Activated CD4-positive, alpha-beta T cell treated with anti-CD3 and anti-CD28 coated beads, Interleukin-2, amount 50 U/mL, for 48 hours (primary cell): ENCODE measurements around the gene CCDC7.
"Not testable (repeated sequence)": the region's sequence is repeated elsewhere in the genome, so short reads cannot be mapped to it uniquely, and the experiment has no call there.

Experiments used
- DNase-seq, 2 experiments: peaks; one replicate each; pipeline ENCODE4 v3.0.0-alpha.2; 2020

The CCDC7 gene

DNA sequence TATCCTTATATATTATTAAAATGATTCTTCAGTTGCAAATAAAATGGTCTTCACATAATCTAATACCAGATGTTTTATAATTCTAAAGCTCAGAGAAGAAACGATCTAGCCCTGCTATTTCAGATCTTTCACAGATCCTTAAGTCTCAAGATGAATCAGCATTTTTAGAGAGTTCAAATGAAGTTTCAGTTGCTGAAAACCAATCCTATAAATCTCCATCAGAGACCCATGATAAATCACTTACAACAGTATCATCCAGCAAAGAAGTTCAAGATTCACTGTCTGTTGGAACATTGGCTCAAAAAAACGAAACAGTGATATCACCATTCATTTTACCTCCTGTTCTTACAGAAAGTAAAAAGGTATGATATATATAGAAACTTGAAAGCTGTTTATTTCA, 137.0 kb downstream of the CCDC7 start:
- no peak for DNase-seq

DNA sequence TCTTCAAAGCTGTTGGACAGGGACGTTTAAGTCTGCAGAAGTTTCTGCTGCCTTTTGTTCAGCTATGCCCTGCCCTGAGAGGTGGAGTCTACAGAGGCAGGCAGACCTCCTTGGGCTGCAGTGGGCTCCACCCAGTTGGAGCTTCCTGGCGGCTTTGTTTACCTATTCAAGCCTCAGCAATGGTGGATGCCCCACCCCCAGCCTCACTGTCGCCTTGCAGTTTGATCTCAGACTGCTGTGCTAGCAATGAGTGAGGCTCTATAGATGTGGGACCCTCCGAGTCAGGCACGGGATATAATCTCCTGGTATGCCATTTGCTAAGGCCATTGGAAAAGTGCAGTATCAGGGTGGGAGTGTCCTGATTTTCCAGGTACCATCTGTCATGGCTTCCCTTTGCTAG, 152.1 kb downstream of the CCDC7 start:
- DNase-seq: not testable (repeated sequence)

GRCh38 chr10:32600317-32600716, 154.4 kb downstream of the CCDC7 start:
- DNase-seq: no peak

DNA sequence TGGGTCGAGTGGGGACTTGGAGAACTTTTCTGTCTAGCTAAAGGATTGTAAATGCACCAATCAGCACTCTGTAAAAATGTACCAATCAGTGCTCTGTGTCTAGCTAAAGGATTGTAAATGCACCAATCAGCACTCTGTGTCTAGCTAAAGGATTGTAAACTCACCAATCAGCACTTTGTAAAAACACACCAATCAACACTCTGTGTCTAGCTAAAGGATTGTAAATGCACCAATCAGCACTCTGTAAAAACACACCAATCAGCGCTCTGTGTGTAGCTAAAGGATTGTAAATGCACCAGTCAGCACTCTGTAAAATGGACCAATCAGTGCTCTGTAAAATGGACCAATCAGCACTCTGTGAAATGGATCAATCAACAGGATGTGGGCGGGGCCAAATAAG, 155.6 kb downstream of the CCDC7 start:
- DNase-seq: not testable (repeated sequence)

DNA sequence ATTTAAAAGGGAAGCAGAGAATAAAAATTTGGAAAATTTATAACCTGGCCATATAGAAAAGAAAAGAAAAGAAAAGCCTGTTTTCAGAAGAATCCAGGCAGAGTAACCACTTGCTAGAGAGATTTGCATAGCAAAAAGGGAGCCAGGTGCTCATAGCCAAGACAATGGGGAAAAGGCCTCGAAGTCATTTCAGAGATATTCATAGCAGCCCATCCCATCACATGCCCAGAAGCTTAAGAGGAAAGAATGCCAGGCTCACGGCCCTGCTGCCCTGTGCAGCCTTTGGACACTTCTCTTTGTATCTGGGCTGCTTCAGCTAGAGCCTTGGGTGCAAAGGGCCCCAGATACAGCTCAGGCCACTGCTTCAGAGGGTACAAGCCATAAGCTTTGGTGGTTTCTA, 159.8 kb downstream of the CCDC7 start:
- DNase-seq: no peak

- DNase-seq: not testable (repeated sequence)
These were observed 164.6 kb downstream of the CCDC7 start for GRCh38 chr10:32610543-32610942.

DNA sequence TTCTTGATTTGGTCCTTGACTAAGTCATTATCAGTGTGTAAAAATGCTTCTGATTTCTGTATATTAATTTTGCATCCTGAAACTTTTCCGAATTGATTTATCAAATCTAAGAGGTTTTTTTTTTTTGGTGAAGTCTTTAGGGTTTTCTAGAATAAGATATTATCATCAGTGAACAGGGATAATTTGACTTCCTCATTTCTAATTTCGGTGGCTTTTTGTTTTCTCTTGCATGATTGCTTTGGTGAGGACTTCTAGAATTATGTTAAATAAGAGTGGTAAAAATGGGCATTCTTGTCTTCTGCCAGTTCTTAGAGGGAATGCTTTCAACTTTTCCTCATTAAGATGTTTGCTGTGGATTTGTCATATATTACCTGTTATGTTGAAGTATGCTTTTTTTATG, 170.5 kb downstream of the CCDC7 start:
- DNase-seq: no peak

GRCh38 chr10:32618482-32618881, 172.5 kb downstream of the CCDC7 start:
- no peak for DNase-seq

- DNase-seq: no peak
These were observed 176.0 kb downstream of the CCDC7 start for GRCh38 chr10:32621969-32622368.

- DNase-seq: no peak
These were observed 176.5 kb downstream of the CCDC7 start for GRCh38 chr10:32622409-32622808.

GRCh38 chr10:32627183-32627582, 181.2 kb downstream of the CCDC7 start:
- DNase-seq: no peak

- no peak for DNase-seq
These were observed 184.0 kb downstream of the CCDC7 start for GRCh38 chr10:32629910-32630309.

GRCh38 chr10:32646535-32646934, 200.6 kb downstream of the CCDC7 start:
- DNase-seq: no peak

GRCh38 chr10:32650246-32650655, 204.3 kb downstream of the CCDC7 start:
- DNase-seq: no peak

- not testable (repeated sequence) for DNase-seq
These were observed 211.5 kb downstream of the CCDC7 start for GRCh38 chr10:32657430-32657829.

GRCh38 chr10:32661346-32661745, 215.4 kb downstream of the CCDC7 start:
- DNase-seq: no peak

GRCh38 chr10:32680803-32681557, 235.0 kb downstream of the CCDC7 start:
- DNase-seq: no peak

DNA sequence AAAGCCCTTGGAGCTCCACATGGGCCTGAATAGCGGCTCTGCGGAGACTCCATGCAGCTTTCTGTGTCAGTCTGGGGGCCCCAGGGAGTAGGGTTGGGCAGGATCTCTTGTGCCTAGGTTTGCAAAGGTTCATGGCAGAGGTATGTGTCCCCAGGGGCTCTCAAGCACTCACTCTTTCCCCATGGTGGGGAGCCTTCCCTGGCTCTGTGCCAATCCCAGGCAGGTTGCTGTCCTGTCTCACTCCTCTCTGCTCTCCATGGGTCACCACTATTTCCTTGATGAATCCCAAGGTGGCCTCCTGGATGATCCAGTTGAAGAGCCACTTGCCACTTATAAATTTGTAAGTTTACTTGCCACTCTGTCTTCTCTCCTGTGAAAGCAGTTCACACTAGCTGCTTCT, 238.4 kb downstream of the CCDC7 start:
- DNase-seq: no peak

DNA sequence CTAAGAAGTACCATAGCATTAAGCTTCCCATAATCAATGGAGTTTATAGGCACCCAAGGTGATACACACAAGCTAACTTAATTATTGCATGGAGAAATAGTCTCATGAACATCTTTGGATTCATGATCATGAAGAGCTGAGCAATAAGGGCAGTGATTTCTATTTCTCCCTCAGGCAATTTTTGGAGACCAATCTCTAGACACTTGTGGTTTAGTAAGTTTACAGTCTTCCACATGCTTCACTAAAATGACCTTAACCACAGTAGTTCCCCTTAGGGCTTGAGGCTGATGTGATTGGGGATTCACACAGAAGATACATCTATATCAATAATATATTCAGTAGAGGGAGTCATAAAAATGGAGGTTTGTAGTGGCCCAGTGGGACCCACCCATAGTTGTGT, 241.2 kb downstream of the CCDC7 start:
- no peak for DNase-seq

GRCh38 chr10:32687546-32687945, 241.6 kb downstream of the CCDC7 start:
- no peak for DNase-seq

GRCh38 chr10:32692174-32692573, 246.2 kb downstream of the CCDC7 start:
- DNase-seq: no peak

DNA sequence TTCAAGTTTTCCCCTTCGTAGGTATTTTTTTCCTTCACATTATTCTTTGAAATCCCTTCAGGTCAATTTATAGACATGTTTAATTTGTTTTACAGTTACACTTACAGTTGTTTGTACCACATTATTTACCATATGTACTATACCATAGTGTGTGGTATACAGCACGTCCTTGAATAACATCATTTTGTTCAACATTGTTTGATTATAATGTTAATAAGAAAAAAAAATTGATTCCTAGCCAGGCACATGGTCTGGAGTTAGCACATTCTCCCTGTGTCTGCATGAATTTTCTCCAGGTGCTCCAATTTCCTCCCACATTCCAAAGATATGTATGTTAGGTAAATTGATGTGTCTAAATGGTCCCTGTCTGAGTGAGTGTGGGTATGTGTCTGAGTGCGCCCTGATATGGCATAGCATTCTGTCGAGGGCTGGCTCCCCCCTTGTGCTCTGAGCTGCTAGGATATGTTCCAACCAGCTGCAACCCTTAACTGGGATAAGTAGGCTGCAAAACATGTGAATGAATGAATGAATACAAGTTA, 247.6 kb downstream of the CCDC7 start:
- DNase-seq: no peak

GRCh38 chr10:32699683-32700082, 253.7 kb downstream of the CCDC7 start:
- not testable (repeated sequence) for DNase-seq

- no peak for DNase-seq
These were observed 267.6 kb downstream of the CCDC7 start for GRCh38 chr10:32713560-32713959.

GRCh38 chr10:32731527-32731926, 285.6 kb downstream of the CCDC7 start:
- no peak for DNase-seq
